Type B pancreatic cell (in vitro differentiated cells): Measurements from ENCODE around the gene CACNA1B. TPM values are rescaled to one million over a fixed set of nuclear protein-coding genes. Genes with fewer than 3 reads are reported as not detected.
A peak's percentile ranks its signal among the peaks of the same experiment; 100 is the strongest.

Experiments used
- DNase-seq: peaks from one replicate; pipeline ENCODE4 v3.0.0; 2021; ENCODE audit warnings: mixed read lengths; ENCODE audit not compliant: unreplicated experiment; ENCODE audit errors: extremely low spot score
- H3K27ac Mint-ChIP-seq: 2 replicates; pipeline ENCODE4 v1.8.0; 2021; ENCODE audit warnings: mild to moderate bottlenecking, mixed read lengths
- H3K27me3 Mint-ChIP-seq: 2 replicates; pipeline ENCODE4 v1.8.0; 2021; ENCODE audit warnings: mixed read lengths
- H3K36me3 Mint-ChIP-seq: 2 replicates; pipeline ENCODE4 v1.8.0; 2021; ENCODE audit warnings: mixed read lengths
- H3K4me1 Mint-ChIP-seq: one replicate; pipeline ENCODE4 v1.8.0; 2021; ENCODE audit warnings: mixed read lengths; ENCODE audit not compliant: unreplicated experiment
- H3K4me3 Mint-ChIP-seq: 2 replicates; pipeline ENCODE4 v1.8.0; 2021; ENCODE audit warnings: mild to moderate bottlenecking, mixed read lengths
- H3K9me3 Mint-ChIP-seq: 2 replicates; pipeline ENCODE4 v1.8.0; 2021; ENCODE audit warnings: mixed read lengths
- CTCF ChIP-seq: fragments of 200-600 bp; sonication (generic); conservative IDR thresholded peaks from 2 replicates; pipeline ENCODE4 v1.5.0; 2021; ENCODE audit warnings: antibody characterized with exemption, mild to moderate bottlenecking
- total RNA-seq: library from RNA; stranded (reverse); gene quantifications from 2 replicates; pipeline ENCODE4 v1.2.1, GENCODE V29; 2021; ENCODE audit warnings: low replicate concordance

Gene CACNA1B
- total RNA-seq, 1 donor from 2014 or later, result 2.4 TPM

GRCh38 chr9:138044485-138045383 is 167.2 kb downstream of the CACNA1B start:
- H3K4me1 Mint-ChIP-seq, result peaks cover 6% of the 10 kb centered on the region
- H3K36me3 Mint-ChIP-seq, result no peaks in the 10 kb centered on the region
- H3K27me3 Mint-ChIP-seq, result peaks cover 8% of the 10 kb centered on the region
- no peak for TF ChIP-seq CTCF
- no peak overlapping the region for H3K4me3 Mint-ChIP-seq
- H3K27ac Mint-ChIP-seq, result no peak overlapping the region
- DNase-seq, result peak; percentile 55
- H3K9me3 Mint-ChIP-seq, result no peaks in the 10 kb centered on the region

GRCh38 chr9:138045541-138046490 is 168.2 kb downstream of the CACNA1B start:
- Mint-ChIP-seq H3K9me3 (no peaks in the 10 kb centered on the region), H3K4me3 (no peak overlapping the region), H3K36me3 (no peaks in the 10 kb centered on the region), H3K4me1 (peaks cover 6% of the 10 kb centered on the region), H3K27ac (no peak overlapping the region), H3K27me3 (peaks cover 8% of the 10 kb centered on the region)
- no peak for TF ChIP-seq CTCF
- peak; percentile 59 for DNase-seq

- DNase-seq, result peak; percentile 53
- TF ChIP-seq CTCF, result no peak
- Mint-ChIP-seq H3K4me3 (no peak overlapping the region), H3K4me1 (peaks cover 6% of the 10 kb centered on the region), H3K9me3 (no peaks in the 10 kb centered on the region), H3K27ac (no peak overlapping the region), H3K27me3 (peaks cover 8% of the 10 kb centered on the region), H3K36me3 (no peaks in the 10 kb centered on the region)
Measured at GRCh38 chr9:138046641-138047301, 169.2 kb downstream of the CACNA1B start.

- TF ChIP-seq CTCF, result no peak
- H3K36me3 Mint-ChIP-seq, result no peaks in the 10 kb centered on the region
- no peaks in the 10 kb centered on the region for H3K9me3 Mint-ChIP-seq
- no peak overlapping the region for H3K4me3 Mint-ChIP-seq
- peaks cover 8% of the 10 kb centered on the region for H3K27me3 Mint-ChIP-seq
- H3K27ac Mint-ChIP-seq, result no peak overlapping the region
- peak; percentile 32 for DNase-seq
- H3K4me1 Mint-ChIP-seq, result peaks cover 6% of the 10 kb centered on the region
Measured at GRCh38 chr9:138047469-138048040, 170.0 kb downstream of the CACNA1B start.

GRCh38 chr9:138048184-138048583 is 170.6 kb downstream of the CACNA1B start:
- no peak overlapping the region for H3K27ac Mint-ChIP-seq
- H3K4me1 Mint-ChIP-seq, result peaks cover 6% of the 10 kb centered on the region
- peak; percentile 22 for DNase-seq
- peaks cover 5% of the 10 kb centered on the region for H3K27me3 Mint-ChIP-seq
- TF ChIP-seq CTCF, result no peak
- H3K9me3 Mint-ChIP-seq, result no peaks in the 10 kb centered on the region
- H3K36me3 Mint-ChIP-seq, result no peaks in the 10 kb centered on the region
- H3K4me3 Mint-ChIP-seq, result no peak overlapping the region
